HG02884 (cell line): Measurements from ENCODE around the gene TENM3.

Experiments
- ATAC-seq: cut with Tn5 transposase; IDR thresholded peaks from one replicate; pipeline ENCODE4 v1.9.1; 2021; ENCODE audit warnings: mild to moderate bottlenecking, moderate library complexity; ENCODE audit not compliant: unreplicated experiment

The TENM3 gene

DNA sequence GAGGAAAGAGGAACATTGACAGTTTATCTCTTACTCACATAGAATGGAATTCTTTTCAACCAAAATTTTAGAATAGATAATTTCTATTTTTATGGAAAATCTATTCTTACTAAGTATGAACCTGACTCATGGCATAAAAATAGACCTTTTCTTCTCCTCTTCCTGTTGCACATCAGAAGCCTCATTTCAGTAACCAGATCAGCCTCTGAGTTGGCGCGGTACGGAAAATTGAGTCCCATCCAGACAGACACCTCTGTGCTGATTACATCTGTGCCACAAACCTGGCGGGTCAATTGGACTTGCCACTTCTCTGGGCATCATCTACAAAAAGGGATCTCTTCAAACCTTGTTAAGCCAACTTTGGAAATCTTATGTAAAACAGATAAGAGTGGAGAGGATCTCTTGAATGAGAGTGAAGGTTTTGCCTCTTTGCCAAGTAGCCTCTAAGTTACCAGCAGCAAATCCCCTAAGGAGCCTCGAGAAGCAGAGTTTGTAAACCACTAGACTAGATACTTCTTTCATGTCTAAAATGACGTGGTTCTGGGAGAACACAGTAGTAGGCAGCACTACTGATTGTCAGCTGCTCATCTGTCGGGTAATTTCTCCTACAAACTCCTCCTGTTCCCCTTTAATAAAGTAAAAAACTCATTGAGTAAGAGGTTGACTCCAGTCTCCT, 37.4 kb downstream of the TENM3 start:
- no peak for ATAC-seq

DNA sequence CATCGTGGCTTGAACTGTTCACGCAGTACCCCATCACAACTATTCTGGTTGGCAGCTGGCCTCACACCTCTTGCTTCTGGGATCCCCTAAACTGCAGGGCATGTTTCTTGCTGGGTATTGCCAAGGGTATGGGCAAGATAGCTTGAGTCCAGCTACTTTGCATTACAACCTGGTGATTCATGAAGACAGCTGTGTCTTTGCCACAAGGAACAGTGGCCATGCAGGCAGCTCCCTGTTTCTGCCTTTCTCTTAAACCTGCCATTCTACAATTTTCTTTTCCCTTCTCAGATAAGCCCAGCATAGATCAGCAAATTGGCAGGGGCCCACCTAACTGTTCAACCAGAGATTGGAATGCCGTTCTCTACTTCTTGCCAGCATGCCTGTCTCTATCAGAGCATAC, 42.8 kb downstream of the TENM3 start:
- ATAC-seq, result no peak

DNA sequence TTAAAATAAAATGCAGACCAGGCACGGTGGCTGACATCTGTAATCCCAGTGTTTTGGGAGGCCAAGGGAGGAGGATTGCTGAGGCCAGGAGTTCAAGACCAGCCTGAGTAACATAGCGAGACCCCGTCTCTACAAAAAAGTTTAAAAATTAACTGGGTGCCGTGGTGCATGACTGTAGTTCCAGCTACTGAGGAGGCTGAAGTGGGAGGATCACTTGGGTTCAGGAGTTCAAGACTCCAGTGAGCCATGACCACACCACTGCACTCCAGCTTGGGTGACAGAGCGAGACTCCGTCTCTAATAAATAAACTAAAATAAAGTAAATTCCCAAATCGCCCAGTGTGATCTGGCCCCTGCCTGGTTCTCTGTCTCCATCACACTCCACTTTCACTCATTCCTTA, 43.7 kb downstream of the TENM3 start:
- ATAC-seq, result no peak

DNA sequence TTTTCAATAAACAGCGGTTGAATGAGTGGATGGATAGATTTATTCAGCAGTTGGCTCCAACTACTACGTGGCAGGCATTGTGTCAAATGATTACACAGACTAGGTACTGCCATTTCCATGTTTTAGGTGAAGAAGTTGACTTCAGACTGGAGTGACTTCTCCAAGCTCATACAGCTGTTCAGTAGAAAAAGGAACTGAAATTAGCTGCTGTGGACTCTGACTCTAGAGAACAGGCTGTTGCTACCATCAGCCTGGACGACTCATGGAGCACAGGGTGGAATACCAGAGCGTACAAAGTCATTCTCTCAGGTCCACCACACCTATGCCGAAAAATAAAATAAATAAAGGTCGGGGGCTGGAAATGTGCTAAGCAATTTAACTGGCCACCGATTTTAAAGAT, 45.3 kb downstream of the TENM3 start:
- ATAC-seq, result no peak

DNA sequence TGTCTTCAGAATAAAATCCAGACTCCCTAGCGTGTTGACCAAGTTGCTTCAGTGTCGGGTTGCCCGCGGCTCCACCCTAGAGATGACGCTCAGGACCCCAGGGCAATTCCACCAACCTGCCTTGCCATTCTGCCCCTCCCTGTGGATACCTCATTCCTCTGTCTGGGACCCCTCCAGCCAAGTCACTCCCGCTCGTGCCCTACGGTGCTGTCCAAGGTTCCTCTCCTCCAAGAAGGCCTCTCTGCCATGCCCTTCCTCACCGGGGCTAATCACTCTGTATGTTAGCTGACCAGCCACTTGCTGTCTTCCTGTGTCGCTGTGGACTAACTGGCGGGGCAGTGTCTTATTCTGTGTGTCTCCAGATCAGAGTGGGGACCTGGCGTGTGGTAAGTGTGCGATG, 46.6 kb downstream of the TENM3 start:
- ATAC-seq, result no peak

DNA sequence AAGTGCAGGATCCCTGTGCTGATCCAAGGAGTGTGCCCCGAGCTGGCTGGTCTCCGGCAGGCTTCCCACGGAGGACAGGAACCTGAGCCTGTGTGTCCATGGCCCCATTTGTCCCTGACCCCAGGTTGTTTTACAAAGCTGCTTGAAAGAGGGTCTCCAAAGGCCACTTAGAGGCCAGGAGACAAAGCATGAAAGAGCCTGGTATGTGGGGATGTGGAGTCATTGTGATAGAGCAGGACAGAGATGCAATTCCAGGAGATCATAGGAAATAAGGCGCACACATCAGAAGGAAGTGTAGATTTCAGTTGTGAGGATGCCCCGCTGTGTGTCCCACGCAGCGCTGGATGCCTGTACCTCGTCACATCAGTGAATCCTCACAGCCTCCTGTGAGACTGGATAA, 48.0 kb downstream of the TENM3 start:
- no peak for ATAC-seq

DNA sequence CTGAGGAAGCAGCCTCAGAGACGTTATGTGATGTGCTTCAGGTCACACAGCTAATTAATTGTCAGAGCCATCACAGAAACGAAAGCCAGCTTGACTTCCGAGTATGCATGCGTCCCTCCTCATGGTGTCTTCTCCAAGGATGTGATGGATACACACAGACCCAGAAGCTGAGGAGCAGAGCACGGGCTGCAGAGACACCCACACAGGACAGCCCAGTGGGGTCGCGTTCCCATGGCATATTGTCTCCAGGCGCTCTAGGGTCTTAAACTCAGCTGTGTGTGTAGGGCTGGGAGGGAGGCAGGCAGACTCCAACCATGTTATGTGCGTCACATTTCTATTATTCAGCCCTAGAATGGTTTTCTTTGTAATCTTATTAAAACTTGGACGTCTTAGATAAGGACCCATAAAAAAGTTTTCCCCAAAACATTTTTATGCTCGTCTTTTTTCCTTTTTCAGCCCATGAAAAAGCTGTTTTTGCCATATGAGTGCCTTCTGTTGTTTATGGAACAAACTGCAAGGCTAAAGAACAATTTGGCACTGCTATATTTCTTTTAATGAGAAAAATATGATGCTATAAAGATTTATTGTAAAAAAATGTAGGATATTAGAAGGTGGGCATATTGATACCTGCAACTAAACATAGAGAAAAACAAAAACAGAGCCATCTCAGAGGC, 48.5 kb downstream of the TENM3 start:
- no peak for ATAC-seq

DNA sequence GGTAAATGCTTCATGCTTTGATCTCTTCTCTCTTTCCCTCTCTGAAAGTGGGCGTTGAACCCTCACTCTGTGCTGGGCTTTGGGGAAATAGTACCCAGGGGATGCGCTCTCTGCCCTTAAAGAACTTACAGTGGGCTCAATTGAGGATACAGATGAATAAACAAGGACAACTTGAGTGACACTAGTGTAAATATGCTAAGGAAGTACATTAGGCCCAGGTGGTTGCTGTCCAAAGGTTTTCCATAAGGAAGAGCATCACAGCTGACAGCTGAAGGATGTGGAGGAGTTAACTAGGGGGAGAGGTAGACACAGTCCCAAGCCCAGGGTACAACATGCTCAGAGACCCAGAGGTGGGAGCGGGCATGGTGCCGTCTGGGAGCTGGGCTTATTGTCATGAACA, 49.4 kb downstream of the TENM3 start:
- no peak for ATAC-seq

DNA sequence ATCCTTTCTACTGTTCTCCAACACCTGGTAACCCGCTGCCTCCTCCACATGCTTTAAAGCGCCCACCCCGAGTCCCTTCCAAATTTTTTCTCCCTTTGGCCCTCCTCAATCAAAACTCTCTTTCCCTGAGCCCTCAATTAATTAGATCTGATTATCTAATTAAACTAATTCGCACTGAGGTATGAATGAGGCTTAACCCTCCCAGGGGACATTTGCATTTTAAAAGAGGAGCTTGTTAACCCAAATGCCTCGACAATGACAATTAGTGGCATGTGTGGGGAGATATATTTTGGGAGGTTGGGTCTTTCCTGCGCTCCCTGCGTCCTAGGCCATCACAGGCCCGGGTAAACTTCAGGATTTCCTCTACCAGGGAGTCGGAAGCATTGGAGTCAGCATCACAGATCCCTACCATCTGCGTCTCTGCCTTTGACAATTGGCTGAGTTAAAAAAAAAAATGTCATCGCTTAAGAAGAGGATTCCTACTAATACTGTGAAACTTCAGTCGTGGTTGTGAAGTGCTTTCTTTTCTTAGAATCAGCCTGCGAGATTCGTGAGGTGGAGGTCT, 50.6 kb downstream of the TENM3 start:
- ATAC-seq, result no peak

DNA sequence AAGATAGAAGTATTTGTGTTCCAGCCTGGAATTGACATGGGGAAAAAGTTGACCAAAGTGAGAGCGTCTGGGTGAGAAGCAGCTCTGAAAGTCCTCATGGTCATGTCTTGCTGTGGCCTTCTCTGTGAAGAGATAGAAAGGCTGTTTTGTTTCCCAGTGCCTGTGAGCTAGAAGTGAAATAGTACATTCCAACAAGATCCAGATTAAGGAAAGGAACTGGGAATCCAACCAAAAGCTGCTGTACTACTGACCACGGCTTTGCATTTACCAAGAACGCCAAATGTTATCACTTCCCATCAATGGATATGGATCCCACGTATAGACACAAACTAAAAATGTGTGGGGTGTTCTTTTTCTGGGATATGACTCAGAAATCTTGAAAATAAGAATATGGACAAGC, 51.2 kb downstream of the TENM3 start:
- ATAC-seq, result no peak

DNA sequence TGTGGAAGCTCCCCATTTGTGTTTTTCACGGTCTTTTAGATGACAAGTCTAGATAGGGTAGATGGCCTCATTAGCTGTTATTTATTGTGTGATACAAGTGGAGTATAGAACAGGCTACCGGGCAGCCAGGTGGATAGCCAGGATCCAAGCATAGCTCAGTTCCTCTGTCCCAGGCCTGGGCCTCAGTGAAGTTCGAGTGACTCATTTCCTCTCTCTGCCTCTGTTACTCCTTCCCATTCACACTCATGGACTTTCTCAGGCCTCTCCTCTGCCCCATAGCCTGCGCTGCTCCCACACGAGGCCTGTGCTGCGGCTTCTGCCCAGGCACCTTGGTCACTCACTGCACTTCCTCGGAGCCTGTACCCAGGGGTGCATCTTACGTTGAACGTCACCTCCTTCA, 54.5 kb downstream of the TENM3 start:
- no peak for ATAC-seq

DNA sequence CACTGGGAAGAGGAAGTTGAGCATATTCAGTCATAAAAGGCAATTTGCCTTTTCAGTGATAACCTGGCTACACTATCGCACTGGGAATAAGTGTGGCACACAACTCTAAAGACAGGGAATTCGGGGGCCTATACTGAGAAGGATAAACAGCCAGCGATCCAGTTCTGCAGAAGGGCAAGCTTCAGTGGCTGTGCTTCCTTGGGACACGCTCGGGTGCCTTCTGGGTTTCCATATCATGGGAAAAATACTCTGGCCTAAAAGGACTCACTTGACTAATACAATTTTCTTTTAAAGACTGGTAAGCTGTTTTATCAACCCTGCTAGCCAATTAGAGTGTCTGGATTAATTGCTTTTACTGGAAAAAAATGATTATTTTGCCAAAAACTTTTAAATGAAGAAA, 58.5 kb downstream of the TENM3 start:
- no peak for ATAC-seq

DNA sequence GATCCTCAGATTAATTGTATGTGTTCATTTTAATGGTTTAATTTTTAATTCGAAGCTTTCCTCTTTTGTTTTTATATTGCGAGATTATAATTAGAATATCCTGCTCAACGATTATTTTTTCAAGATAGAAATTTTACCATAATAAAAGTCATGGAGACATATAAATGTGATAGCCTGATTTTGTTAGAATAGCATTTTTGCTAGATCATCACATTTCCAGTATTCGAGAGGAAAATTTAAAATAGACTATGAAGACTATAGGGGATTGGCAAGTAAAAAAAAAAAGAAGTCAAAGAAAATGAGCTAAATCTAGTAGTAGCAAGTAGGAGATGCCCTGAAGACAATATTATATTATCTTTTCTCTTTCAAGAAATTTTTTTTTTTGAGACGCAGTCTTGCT, 60.6 kb downstream of the TENM3 start:
- no peak for ATAC-seq

DNA sequence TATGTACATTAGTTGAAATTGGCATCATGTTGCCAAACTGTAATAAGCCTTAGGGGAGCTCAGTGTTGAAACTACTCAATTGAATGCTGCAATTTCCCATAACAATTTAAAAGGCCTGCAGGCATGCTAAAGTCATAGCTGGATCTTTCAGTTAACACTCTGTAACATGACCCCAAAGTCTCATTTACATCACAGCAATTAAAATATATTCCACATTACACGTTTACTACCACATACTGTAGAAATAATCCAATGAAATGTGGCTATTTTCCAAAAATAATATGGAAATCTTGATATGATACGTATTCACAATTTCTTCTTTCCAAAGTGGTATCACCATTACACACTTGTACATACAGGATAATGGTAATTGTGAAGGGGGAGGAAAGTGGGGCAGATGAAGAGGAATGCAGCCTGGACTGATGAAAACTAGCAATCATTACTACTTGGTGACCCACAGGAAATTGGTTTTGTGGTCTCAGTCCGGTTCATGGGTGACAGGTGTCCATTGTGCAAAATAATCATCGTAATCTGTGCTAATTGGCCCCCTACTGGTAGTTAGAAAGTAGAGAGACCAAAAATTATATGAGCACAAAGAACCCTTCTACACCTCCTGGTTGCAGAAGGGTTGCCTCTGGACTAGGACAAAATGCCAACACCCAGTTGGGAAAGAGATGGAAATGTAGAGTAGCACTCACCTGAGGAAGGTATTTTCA, 63.7 kb downstream of the TENM3 start:
- ATAC-seq, result no peak

DNA sequence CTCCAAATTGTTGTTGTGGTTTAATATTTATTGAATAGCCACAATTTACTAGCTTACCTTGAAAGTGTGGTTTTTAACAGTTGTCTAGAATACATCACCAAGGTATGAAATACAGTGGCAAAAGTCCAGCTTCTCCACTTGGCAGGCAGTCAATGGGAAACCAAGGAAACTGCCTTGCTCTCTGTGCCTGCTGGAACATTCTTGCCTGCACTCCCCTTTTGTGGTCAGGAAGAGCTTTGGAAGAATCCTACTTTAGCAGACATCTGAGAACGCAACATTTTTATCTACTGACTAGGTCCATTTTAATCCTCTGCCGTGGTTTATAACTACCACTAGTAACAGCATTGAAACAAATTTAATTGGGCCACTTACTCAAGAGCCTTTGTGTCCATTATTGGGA, 64.5 kb downstream of the TENM3 start:
- no peak for ATAC-seq

DNA sequence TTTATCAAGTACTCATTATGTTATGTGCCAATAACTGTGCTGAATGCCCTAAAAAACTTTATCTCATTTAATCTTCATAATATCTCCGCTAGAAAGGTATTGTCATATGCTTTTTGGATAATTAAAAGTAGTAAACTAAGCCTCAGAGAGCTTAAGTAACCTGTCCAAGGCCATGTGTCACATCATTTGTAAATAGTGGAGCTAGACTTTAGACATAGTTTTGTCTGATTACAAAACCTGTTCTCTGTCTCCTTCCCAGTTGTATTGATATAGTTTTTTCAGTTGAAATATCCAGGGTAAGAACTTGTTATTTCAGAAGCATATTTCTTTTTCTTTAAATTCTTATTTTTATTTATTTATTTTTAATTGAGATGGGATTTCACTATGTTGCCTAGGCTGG, 66.7 kb downstream of the TENM3 start:
- no peak for ATAC-seq

DNA sequence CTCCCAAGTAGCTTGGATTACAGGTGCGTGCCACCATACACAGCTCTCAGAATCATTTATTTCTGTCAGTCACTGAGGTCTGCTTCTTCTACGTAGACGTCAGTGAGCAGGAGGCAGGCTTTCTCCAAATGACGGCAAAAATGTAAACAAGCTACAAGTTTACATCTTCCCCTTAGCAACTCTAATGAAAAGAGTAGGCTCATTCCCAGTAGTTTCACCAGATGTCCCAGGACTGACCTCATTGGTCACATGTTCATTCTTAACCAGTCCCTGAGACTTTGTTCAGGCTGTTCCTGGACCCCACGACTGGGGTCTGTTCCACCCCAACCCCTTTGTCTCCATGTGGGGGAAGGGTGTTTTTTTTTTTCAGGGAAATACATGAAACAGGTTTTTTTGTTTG, 67.1 kb downstream of the TENM3 start:
- no peak for ATAC-seq

DNA sequence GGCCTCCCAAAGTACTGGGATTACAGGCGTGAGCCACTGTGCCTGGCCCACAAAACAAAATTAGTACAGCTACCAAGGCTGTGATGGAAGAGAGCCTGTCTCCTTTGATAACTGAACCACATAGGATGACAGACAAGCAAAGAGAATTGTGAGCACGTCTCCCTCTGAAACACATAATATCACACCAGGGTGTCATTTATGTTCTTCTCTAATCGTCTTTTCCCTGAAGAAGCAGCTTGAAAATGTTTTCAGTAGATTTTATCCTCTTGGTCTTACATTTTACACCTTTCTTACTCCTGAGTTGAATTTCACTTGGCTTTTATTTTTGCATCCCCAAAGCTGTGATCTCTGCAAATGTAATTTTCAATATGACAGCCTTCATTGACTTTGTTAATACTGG, 67.8 kb downstream of the TENM3 start:
- no peak for ATAC-seq

DNA sequence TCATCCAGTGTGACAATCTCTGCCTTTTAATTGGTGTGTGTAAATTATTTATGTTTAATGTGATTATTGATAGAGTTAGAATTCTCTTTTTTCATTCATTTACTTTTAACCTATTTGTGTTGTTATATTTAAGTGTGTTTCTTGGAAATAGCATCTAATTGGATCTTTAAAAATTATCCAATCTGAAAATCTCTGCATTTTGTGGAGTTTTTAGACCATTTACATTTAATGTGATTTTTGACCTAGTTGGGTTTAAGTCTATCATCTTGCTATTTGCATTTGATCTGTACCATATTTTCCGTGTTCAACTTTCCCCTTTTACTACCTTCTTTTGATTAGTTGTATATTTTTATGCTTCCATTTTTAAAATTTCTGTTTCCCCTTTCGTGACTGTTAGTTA, 71.3 kb downstream of the TENM3 start:
- no peak for ATAC-seq

DNA sequence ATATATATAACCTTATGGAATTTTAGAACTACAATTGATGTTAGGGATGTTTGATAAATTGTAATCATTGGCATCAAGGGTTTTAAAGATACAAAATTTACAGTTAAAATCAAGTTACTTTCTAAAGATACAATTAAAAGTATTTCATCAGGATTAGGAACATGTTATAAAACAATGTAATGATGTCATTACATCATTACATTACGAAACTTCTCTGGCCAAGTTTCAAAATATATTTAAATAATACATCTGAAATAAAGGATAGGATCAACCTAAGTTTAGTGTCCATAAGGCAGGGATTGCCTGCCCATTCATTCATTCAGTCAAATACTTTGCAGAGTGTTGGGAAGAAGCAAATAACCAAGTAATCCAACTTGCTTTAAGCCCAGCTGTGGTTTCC, 75.1 kb downstream of the TENM3 start:
- no peak for ATAC-seq

DNA sequence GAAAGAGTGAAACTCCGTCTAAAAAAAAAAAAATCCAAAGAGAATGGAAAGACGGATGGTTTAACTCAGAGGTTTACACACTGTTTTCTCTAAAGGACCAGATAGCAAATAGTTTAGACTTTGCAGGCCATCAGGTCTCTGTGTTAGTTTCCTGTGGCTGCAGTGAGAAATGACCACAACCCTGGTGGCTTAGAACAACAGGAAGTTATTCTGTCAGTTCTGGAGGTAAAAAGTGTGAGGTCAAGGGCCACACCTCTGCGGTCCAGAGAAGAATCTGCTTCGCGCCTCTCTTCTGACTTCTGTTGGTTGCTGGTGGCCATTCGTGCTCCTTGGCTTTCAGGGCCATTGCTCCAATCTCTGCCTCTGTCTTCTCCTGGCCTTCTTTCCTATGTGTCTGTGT, 76.9 kb downstream of the TENM3 start:
- ATAC-seq, result no peak

DNA sequence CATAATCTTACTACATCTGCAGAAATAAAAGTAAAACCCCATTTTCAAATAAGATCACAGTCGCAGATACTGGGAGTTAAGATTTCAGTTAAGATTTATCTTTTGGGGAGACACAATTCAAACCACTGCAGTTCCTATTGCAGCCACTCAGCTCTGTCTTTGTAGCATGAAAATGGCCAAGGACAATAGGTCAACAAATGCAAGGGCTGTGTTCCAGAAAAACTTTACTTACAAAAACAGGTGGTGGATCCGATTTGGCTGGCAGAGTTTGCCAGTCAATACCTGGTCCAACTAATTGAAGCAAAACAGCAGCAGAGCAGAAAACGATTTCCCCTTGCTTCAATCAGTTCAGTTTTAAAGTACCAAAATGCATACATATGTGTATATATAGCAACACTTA, 77.4 kb downstream of the TENM3 start:
- no peak for ATAC-seq
